Lower leg skin (tissue), 4 donors: ENCODE measurements around the gene DMXL1. TPM values are rescaled to one million over a fixed set of nuclear protein-coding genes. Genes with fewer than 3 reads are reported as not detected.
"Not testable (repeated sequence)": the region's sequence is repeated elsewhere in the genome, so short reads cannot be mapped to it uniquely, and the experiment has no call there.

Experiments
- DNase-seq, 2 donors: peaks; one replicate each; pipeline ENCODE4 v3.0.0-alpha.2; 2019; ENCODE audit warnings: low spot score in 2 of 2
- H3K4me3 ChIP-seq: fragments of 200-600 bp; sonication (generic); 2 replicates; pipeline ENCODE4 v1.5.1; 2017; ENCODE audit warnings: mild to moderate bottlenecking, low read depth; ENCODE audit not compliant: poor library complexity, severe bottlenecking
- POLR2A ChIP-seq, 2 donors: fragments of 450-650 bp; IDR thresholded peaks; one replicate each; pipeline ENCODE4 v1.6.1; 2016 to 2017; ENCODE audit warnings: antibody characterized with exemption in 2 of 2, mild to moderate bottlenecking in 1 of 2, moderate library complexity in 1 of 2
- WGBS, 2 donors: methylation state at CpG; one replicate each; pipeline ENCODE4 v1.1.5; 2018; 5-methylcytosine and 5-hydroxymethylcytosine counted together
- intact Hi-C: fragments of 100-400 bp; cut with DNase I; formaldehyde crosslinking; loops from one replicate; pipeline ENCODE4 v1.15.0; 2023; ENCODE audit warnings: low total_unique reads
- total RNA-seq, 4 donors: library from RNA; depleted of rRNA; stranded (reverse); fragments of >200 nt; gene quantifications; one replicate each; pipeline ENCODE4 v1.1.0, GENCODE V29; 2016
- TF ChIP-seq, protein P1 (sequence below), 3 donors: fragments of 450-650 bp; IDR thresholded peaks; one replicate each; pipeline ENCODE4 v1.5.1; 2016; ENCODE audit warnings: antibody characterized with exemption in 3 of 3, mild to moderate bottlenecking in 3 of 3, moderate library complexity in 2 of 3

Gene DMXL1
- total RNA-seq, 4 donors from 2014 or later, result 34.7 to 52.4 (median 36.6) TPM

DNA sequence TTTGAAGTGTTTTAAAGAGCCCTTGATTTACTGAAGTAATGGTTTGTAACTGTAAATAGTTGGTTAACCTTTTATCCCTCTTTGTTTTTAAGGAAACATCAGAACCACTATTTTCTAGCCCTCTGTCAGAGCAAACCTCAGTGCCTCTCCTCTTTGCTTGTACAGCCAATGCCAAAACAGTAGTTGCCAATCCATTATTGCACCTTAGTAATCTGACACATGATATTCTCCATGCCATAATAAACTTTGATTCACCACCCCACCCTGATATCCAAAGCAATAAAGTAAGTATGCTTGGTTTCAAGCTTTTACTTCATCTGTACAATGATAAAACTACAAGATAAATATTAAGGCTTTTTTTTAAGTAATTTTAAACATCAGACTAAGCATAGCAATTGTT lies 100.8 kb downstream of the DMXL1 start:
- intact Hi-C loops, result no loop called here
- no peak for DNase-seq
- TF ChIP-seq, protein P1, sequence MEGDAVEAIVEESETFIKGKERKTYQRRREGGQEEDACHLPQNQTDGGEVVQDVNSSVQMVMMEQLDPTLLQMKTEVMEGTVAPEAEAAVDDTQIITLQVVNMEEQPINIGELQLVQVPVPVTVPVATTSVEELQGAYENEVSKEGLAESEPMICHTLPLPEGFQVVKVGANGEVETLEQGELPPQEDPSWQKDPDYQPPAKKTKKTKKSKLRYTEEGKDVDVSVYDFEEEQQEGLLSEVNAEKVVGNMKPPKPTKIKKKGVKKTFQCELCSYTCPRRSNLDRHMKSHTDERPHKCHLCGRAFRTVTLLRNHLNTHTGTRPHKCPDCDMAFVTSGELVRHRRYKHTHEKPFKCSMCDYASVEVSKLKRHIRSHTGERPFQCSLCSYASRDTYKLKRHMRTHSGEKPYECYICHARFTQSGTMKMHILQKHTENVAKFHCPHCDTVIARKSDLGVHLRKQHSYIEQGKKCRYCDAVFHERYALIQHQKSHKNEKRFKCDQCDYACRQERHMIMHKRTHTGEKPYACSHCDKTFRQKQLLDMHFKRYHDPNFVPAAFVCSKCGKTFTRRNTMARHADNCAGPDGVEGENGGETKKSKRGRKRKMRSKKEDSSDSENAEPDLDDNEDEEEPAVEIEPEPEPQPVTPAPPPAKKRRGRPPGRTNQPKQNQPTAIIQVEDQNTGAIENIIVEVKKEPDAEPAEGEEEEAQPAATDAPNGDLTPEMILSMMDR (IDR thresholded peaks at IDR 0.05), result no peak
- no peak for TF ChIP-seq POLR2A (IDR thresholded peaks at IDR 0.05)
- H3K4me3 ChIP-seq, result no peak overlapping the region

DNA sequence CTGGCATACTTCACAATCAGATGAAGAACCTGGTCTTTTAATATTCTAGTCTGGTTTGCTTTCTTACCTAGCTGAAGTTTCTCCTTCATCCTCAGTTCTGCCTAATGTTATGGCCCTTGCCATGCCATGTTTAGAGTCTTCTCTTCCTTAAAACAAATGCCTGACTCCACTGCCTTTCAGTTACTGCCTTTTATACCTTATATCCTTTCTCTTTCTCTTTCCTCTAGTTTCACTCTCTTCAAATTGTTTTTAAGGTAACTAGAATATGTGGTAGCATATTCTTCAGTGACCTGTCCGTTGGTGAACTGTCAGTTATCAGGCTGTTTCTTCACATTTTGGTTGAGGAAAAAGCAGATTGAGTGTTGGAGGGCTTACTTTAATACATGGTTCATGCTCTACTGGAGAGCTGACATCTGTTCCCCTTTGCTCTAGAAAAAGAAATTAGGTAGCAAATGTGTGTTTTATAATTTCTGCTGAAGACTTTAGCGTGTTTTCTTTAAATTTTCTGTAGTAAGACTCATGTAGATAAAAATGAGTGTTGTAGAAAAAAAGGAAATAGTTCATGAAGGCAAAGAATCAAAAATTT lies 103.8 kb downstream of the DMXL1 start:
- TF ChIP-seq POLR2A (IDR thresholded peaks at IDR 0.05), result no peak
- TF ChIP-seq, protein P1 (IDR thresholded peaks at IDR 0.05), result no peak
- no peak for DNase-seq
- H3K4me3 ChIP-seq, result no peak overlapping the region
- WGBS, 2 donors, result 93 to 94% methylated on average over 2 of the region's 2 CpGs
- intact Hi-C loops, result no loop called here

GRCh38 chr5:119176785-119177184 lies 105.9 kb downstream of the DMXL1 start:
- intact Hi-C loops, result no loop called here
- no peak overlapping the region for H3K4me3 ChIP-seq
- no peak for TF ChIP-seq POLR2A (IDR thresholded peaks at IDR 0.05)
- 96 to 98% methylated on average over 3 of the region's 3 CpGs for WGBS, 2 donors
- DNase-seq, result no peak

- 91 to 93% methylated on average over 3 of the region's 3 CpGs for WGBS, 2 donors
- intact Hi-C loops, result no loop called here
- H3K4me3 ChIP-seq, result no peak overlapping the region
- TF ChIP-seq, protein P1 (IDR thresholded peaks at IDR 0.05), result no peak
- TF ChIP-seq POLR2A (IDR thresholded peaks at IDR 0.05), result no peak
- DNase-seq, result no peak
Observed at GRCh38 chr5:119177226-119177625, 106.3 kb downstream of the DMXL1 start.

DNA sequence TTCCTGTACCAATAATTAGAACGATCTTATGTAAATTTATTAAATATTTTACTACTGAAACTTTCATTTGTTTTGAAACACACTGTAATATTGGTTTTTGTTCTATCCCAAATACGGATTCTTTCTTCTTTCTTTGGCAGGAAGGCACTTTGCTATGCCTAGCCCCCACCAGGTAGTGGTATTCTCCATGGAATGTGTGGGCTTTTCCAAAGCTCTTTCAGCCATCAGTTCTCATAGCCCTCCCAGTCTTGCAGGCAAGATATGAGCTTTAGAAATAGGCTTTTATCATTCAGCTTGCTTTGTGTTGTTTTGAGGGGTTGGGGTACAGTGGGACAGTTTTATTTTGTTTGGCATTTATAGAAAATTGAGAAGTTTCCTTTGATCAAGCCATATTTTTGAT lies 107.5 kb downstream of the DMXL1 start:
- DNase-seq, result no peak
- no peak overlapping the region for H3K4me3 ChIP-seq
- WGBS, 2 donors, result 93% methylated on average over 2 of the region's 2 CpGs
- TF ChIP-seq, protein P1 (IDR thresholded peaks at IDR 0.05), result no peak
- no peak for TF ChIP-seq POLR2A (IDR thresholded peaks at IDR 0.05)
- intact Hi-C loops, result no loop called here

DNA sequence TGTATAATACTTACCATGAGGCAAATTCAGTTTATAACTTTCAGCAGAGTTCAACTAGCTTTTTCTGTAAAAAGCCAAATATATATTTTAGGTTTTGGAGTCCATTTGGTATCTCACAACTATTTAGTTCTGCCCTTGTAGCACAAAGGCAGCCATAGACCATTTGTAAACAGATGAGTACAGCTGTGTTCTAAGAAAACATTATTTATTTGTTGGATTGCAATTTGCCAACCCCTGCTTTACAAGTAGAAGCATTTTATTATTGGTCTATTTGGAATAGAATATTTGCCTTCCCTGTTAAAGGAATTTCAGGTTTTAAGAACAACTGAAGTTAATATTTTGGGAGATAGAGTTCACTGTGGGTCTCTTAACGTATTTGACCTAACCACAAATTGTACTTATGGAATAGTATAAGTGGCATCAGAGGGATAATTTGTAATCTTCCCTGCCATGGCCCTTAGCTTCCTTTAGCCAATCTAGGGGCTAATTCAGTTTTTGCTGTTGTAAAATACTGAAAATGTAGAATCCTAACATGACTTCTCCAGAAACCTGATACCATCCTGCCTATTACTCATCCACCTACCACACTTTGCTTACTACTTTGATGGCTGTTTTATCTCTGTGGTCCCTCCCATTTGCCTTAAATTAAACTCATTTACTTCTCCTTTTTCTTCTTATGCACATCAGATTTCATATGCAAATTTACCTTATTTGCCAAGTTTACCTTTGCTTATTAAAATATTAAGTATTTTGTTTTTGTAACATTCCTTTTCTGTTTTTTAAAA lies 109.2 kb downstream of the DMXL1 start:
- 93 to 100% methylated on average over 1 of the region's 1 CpG for WGBS, 2 donors
- TF ChIP-seq POLR2A (IDR thresholded peaks at IDR 0.05), result no peak
- TF ChIP-seq, protein P1 (IDR thresholded peaks at IDR 0.05), result no peak
- no peak overlapping the region for H3K4me3 ChIP-seq
- intact Hi-C loops, result no loop called here
- no peak for DNase-seq

GRCh38 chr5:119185512-119185911 lies 114.6 kb downstream of the DMXL1 start:
- 68 to 74% methylated on average over 2 of the region's 2 CpGs for WGBS, 2 donors
- DNase-seq, intact Hi-C loops, H3K4me3 ChIP-seq: not testable (repeated sequence)
